GM12891 (cell line): ENCODE data around the gene APEH.

Source experiments
- POLR2A ChIP-seq: IDR thresholded peaks from 2 replicates; pipeline ENCODE4 v1.6.1; 2011; ENCODE audit warnings: low read depth, low read length, control low read depth
- POLR2AphosphoS5 ChIP-seq: IDR thresholded peaks from 2 replicates; pipeline ENCODE4 v1.6.1; 2011; ENCODE audit warnings: low read depth, low read length, control low read depth
- TAF1 ChIP-seq: IDR thresholded peaks from 2 replicates; pipeline ENCODE4 v1.6.1; 2011; ENCODE audit warnings: low read depth, low read length, control low read depth

GRCh38 chr3:49629451-49629850 lies 44.7 kb upstream of the APEH start:
- TF ChIP-seq POLR2A (no peak), POLR2AphosphoS5 (no peak), TAF1 (no peak)
